NT2/D1 (cell line): ENCODE results near the gene TMEM204.

ENCODE experiments used
- YY1 ChIP-seq: IDR thresholded peaks from 2 replicates; pipeline ENCODE4 v1.6.1; 2011; ENCODE audit not compliant: insufficient read length, insufficient read depth
- ZNF274 ChIP-seq: IDR thresholded peaks from 2 replicates; pipeline ENCODE4 v1.6.1; 2011; ENCODE audit warnings: mild to moderate bottlenecking, low read depth, low read length

DNA sequence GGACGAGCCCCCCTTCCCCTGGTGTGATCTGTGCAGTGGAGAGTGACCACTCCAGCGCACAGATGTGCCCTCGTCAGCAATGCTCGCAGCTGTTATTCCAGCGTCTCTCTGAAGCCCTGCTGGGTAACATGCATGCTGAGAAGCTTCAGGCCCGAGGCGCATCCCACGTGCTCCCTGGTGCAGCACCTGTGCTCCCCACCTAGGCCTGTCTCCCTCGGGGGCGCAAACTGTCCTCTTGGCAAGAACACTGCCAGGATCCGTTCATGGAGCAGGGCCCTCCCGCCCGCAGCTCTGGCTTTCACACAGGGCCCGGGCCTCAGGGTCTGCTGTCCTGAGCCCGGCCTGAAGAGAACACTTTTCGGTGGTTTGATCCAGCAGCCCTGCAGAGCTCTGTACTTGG, 13.0 kb downstream of the TMEM204 start:
- no peak for TF ChIP-seq YY1
- no peak for TF ChIP-seq ZNF274
